ENCODE results near the gene DSC1. TPM values are rescaled to one million over a fixed set of nuclear protein-coding genes. Genes with fewer than 3 reads are reported as not detected.

The DSC1 gene
- total RNA-seq, 1 donor from 2014 or later = not detected

DNA sequence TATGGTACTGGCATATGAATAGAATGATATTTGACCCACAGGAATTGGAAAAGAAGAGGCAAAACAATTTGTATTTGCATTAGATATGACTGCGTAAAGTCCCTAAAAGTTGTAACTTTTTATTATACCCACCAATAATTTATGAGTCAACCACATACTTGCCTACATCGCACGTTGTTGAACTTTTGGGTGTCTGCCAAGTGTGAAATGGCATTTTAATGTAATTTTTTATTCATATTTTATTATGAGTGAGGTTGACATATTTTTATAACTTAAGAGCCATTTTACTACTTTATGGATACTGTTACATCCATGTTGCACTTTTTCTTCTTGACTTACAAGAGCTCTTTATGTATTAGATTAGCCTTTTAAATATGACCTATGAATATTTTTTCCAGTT is 65.0 kb downstream of the DSC1 start:
- peaks cover 7% of the 10 kb centered on the region for H3K9me3 Mint-ChIP-seq (ENCODE audit: unreplicated experiment)
- H3K27me3 Mint-ChIP-seq (ENCODE audit: unreplicated experiment) = peaks cover 49% of the 10 kb centered on the region
- TF ChIP-seq, protein P1, sequence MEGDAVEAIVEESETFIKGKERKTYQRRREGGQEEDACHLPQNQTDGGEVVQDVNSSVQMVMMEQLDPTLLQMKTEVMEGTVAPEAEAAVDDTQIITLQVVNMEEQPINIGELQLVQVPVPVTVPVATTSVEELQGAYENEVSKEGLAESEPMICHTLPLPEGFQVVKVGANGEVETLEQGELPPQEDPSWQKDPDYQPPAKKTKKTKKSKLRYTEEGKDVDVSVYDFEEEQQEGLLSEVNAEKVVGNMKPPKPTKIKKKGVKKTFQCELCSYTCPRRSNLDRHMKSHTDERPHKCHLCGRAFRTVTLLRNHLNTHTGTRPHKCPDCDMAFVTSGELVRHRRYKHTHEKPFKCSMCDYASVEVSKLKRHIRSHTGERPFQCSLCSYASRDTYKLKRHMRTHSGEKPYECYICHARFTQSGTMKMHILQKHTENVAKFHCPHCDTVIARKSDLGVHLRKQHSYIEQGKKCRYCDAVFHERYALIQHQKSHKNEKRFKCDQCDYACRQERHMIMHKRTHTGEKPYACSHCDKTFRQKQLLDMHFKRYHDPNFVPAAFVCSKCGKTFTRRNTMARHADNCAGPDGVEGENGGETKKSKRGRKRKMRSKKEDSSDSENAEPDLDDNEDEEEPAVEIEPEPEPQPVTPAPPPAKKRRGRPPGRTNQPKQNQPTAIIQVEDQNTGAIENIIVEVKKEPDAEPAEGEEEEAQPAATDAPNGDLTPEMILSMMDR (IDR thresholded peaks at IDR 0.05) = no peak
- H3K4me3 Mint-ChIP-seq (ENCODE audit: unreplicated experiment) = no peak overlapping the region
- no peak overlapping the region for H3K27ac Mint-ChIP-seq (ENCODE audit: unreplicated experiment)
- peaks cover 10% of the 10 kb centered on the region for H3K4me1 Mint-ChIP-seq (ENCODE audit: unreplicated experiment)
- no peak for DNase-seq (ENCODE audit: extremely low spot score, unreplicated experiment)
- H3K36me3 Mint-ChIP-seq (ENCODE audit: unreplicated experiment) = no peaks in the 10 kb centered on the region

DNA sequence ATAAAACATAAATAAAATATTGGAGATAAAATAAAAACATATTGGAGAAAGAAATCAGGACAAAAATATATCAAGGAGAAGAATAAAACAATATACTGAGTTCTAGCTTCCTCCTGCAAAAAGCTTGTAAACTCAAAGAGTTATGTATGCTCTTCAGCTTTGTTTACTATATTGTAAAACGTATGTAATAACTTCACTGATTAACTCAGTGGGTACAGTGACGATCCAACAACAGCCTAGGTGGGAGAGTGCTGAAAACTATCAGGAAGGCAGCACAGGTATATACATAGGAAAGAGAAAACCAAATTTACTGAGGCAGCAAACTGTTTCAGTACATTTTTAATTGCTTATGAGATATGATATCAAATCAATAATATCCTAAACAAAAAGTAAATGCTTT is 68.8 kb downstream of the DSC1 start:
- Mint-ChIP-seq H3K27me3 (ENCODE audit: unreplicated experiment) (peaks cover 43% of the 10 kb centered on the region), H3K36me3 (ENCODE audit: unreplicated experiment) (no peaks in the 10 kb centered on the region), H3K4me1 (ENCODE audit: unreplicated experiment) (no peaks in the 10 kb centered on the region), H3K9me3 (ENCODE audit: unreplicated experiment) (peaks cover 3% of the 10 kb centered on the region), H3K4me3 (ENCODE audit: unreplicated experiment) (no peak overlapping the region), H3K27ac (ENCODE audit: unreplicated experiment) (no peak overlapping the region)
- DNase-seq (ENCODE audit: extremely low spot score, unreplicated experiment) = no peak
- TF ChIP-seq, protein P1 (IDR thresholded peaks at IDR 0.05) = no peak

DNA sequence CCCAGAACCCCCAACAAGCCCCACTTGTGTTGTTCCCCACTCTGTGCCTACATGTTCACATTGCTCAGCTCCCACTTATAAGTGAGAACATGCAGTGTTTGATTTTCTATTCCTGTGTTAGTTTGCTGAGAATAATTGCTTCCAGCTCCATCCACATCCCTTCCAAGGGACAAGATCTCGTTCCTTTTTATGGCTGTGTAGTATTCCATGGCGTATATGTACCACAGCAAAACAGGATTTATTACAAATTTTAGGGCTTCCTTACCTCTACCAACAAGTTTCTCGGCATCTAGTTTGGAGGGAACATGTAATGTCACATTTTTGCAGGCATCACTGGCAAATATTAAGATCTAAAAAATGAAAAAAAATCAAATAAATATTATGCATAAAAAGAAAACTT is 69.4 kb downstream of the DSC1 start:
- no peaks in the 10 kb centered on the region for H3K4me1 Mint-ChIP-seq (ENCODE audit: unreplicated experiment)
- no peak overlapping the region for H3K27ac Mint-ChIP-seq (ENCODE audit: unreplicated experiment)
- DNase-seq (ENCODE audit: extremely low spot score, unreplicated experiment) = no peak
- H3K36me3 Mint-ChIP-seq (ENCODE audit: unreplicated experiment) = no peaks in the 10 kb centered on the region
- H3K27me3 Mint-ChIP-seq (ENCODE audit: unreplicated experiment) = peaks cover 41% of the 10 kb centered on the region
- TF ChIP-seq, protein P1 (IDR thresholded peaks at IDR 0.05) = no peak
- H3K9me3 Mint-ChIP-seq (ENCODE audit: unreplicated experiment) = no peaks in the 10 kb centered on the region
- no peak overlapping the region for H3K4me3 Mint-ChIP-seq (ENCODE audit: unreplicated experiment)

DNA sequence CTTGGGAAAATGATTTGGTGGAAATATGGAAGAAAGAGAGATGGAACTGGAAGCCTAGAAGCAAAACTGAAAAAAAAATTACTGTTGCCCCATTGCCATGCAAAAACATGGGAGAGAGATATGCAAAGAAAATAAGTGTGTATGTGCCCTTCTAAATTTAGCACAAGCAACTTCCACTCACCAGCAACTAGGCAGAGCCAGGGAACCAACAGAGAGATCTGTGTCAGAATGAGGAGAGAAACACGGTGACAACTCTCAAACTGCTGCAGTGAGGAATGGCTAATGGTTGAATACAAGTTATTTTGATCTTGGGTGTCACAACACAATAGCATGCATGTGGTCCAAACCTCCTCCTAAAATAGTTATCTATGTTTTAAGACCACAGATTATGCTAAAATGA is 71.3 kb downstream of the DSC1 start:
- Mint-ChIP-seq H3K4me3 (ENCODE audit: unreplicated experiment) (no peak overlapping the region), H3K9me3 (ENCODE audit: unreplicated experiment) (no peaks in the 10 kb centered on the region), H3K36me3 (ENCODE audit: unreplicated experiment) (no peaks in the 10 kb centered on the region), H3K27me3 (ENCODE audit: unreplicated experiment) (peaks cover 51% of the 10 kb centered on the region), H3K4me1 (ENCODE audit: unreplicated experiment) (no peaks in the 10 kb centered on the region), H3K27ac (ENCODE audit: unreplicated experiment) (no peak overlapping the region)
- no peak for DNase-seq (ENCODE audit: extremely low spot score, unreplicated experiment)
- TF ChIP-seq, protein P1 (IDR thresholded peaks at IDR 0.05) = no peak

DNA sequence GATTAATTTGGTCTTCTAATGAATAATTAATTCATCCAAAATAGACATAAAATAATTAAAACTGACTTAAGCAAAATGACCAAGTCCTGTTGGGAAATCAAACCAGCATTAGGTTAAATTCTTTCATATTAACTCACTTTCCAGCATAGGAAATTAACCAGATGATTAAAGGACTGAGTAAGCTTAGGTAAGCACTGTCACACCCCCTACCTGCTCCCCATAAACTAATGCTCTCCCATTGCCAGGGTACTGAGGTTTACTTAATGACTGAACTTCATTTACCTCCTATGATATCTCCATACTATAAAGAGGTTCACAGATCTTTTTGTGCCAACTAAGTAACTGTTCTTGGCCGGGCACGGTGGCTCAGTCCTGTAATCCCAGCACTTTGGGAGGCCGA is 74.1 kb downstream of the DSC1 start:
- TF ChIP-seq, protein P1 (IDR thresholded peaks at IDR 0.05) = no peak

More for the DNA sequence above, 74.1 kb downstream of the DSC1 start:
- H3K36me3 Mint-ChIP-seq (ENCODE audit: unreplicated experiment) = no peaks in the 10 kb centered on the region
- no peak for DNase-seq (ENCODE audit: extremely low spot score, unreplicated experiment)
- H3K27me3 Mint-ChIP-seq (ENCODE audit: unreplicated experiment) = peaks cover 51% of the 10 kb centered on the region
- H3K27ac Mint-ChIP-seq (ENCODE audit: unreplicated experiment) = no peak overlapping the region
- no peak overlapping the region for H3K4me3 Mint-ChIP-seq (ENCODE audit: unreplicated experiment)
- H3K9me3 Mint-ChIP-seq (ENCODE audit: unreplicated experiment) = no peaks in the 10 kb centered on the region
- no peaks in the 10 kb centered on the region for H3K4me1 Mint-ChIP-seq (ENCODE audit: unreplicated experiment)

Measured in osteocyte (in vitro differentiated cells).